Measurements from ENCODE around the gene METTL2B.
"Not testable (repeated sequence)": the region's sequence is repeated elsewhere in the genome, so short reads cannot be mapped to it uniquely, and the experiment has no call there.

The METTL2B gene, protein sequence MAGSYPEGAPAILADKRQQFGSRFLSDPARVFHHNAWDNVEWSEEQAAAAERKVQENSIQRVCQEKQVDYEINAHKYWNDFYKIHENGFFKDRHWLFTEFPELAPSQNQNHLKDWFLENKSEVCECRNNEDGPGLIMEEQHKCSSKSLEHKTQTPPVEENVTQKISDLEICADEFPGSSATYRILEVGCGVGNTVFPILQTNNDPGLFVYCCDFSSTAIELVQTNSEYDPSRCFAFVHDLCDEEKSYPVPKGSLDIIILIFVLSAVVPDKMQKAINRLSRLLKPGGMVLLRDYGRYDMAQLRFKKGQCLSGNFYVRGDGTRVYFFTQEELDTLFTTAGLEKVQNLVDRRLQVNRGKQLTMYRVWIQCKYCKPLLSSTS
- total RNA-seq: 12.6 to 15.9 (median 13.2) reads per million in 3 donors

GRCh38 chr7:128476402-128477335 lies at the start of gene METTL2B:
METTL2B (plus strand) TSS chr7:128476748; CDS start chr7:128476766, 18 bp downstream.
- H3K4me3 ChIP-seq (ENCODE audit: insufficient read depth, low read depth, low read length, poor library complexity, severe bottlenecking): peak within 1 kb of the TSS; percentile 73
- not testable (repeated sequence) for H3K36me3 ChIP-seq (ENCODE audit: control insufficient read depth, insufficient read depth, low read length); H3K27me3 ChIP-seq (replicated peaks; ENCODE audit: control insufficient read depth, insufficient read depth, low read length, poor library complexity, severe bottlenecking); H3K4me1 ChIP-seq (ENCODE audit: control insufficient read depth, insufficient read depth, low read length, poor library complexity, severe bottlenecking); H3K9me3 ChIP-seq (ENCODE audit: control insufficient read depth, low read length)
- H3K27ac ChIP-seq (ENCODE audit: insufficient read depth, low read length, poor library complexity, severe bottlenecking): peak within 1 kb of the TSS; percentile 80
- peak; percentile 86 to 91 (median 88) for DNase-seq

DNA sequence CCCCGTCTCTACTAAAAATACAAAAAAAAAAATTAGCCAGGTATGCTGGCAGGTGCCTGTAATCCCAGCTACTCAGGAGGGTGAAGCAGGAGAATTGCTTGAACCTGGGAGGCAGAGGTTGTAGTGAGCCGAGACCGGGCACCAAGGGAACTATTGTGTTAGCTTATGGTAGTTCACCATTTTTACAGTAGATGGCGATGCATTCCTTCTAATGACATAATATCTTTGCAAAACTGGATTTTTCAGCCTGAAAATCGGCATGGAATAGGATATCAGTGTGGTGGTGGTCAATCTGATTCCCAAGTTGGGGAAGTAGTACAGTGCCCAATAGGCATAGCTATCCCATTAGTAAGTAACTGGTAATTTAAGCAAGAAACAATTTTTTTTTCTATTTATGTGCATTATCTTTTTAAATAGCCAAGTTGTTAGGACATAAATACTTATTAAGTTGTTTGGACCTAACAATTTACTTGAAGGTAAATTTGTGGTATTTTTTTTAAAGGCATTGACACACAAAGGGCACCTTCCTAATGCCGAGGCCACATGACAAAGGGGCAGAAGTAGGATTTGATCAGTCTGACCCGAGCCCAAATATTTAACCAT lies 49.2 kb upstream of the METTL2B start:
- H3K27me3 ChIP-seq (replicated peaks; ENCODE audit: control insufficient read depth, insufficient read depth, low read length, poor library complexity, severe bottlenecking): no peaks in the 10 kb centered on the region
- no peaks in the 10 kb centered on the region for H3K36me3 ChIP-seq (ENCODE audit: control insufficient read depth, insufficient read depth, low read length)
- H3K9me3 ChIP-seq (ENCODE audit: control insufficient read depth, low read length): no peaks in the 10 kb centered on the region
- H3K27ac ChIP-seq (ENCODE audit: insufficient read depth, low read length, poor library complexity, severe bottlenecking): no peak overlapping the region
- DNase-seq: no peak
- no peak overlapping the region for H3K4me3 ChIP-seq (ENCODE audit: insufficient read depth, low read depth, low read length, poor library complexity, severe bottlenecking)
- H3K4me1 ChIP-seq (ENCODE audit: control insufficient read depth, insufficient read depth, low read length, poor library complexity, severe bottlenecking): no peaks in the 10 kb centered on the region

DNA sequence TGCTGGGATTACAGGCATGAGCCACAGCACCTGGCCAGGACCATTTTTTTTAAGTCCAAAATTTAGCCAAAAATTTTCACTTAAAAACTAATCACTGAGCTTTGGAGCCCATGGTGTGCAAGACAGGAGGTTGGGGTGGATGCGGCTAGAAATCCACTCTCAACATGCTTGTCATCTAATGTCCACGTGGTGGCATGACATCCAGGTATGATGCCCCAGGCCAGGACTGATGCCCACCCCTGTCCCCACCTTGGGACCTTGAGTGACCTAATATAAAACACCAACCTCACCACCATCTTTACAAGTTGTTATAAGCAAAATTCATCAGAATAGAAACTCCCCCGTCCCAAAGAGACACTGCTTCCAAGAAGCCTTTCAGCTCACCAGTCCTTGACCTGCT lies 46.3 kb upstream of the METTL2B start:
- no peak overlapping the region for H3K27ac ChIP-seq (ENCODE audit: insufficient read depth, low read length, poor library complexity, severe bottlenecking)
- H3K36me3 ChIP-seq (ENCODE audit: control insufficient read depth, insufficient read depth, low read length): no peaks in the 10 kb centered on the region
- no peaks in the 10 kb centered on the region for H3K27me3 ChIP-seq (replicated peaks; ENCODE audit: control insufficient read depth, insufficient read depth, low read length, poor library complexity, severe bottlenecking)
- H3K9me3 ChIP-seq (ENCODE audit: control insufficient read depth, low read length): no peaks in the 10 kb centered on the region
- H3K4me1 ChIP-seq (ENCODE audit: control insufficient read depth, insufficient read depth, low read length, poor library complexity, severe bottlenecking): no peaks in the 10 kb centered on the region
- no peak overlapping the region for H3K4me3 ChIP-seq (ENCODE audit: insufficient read depth, low read depth, low read length, poor library complexity, severe bottlenecking)
- DNase-seq: no peak

- H3K36me3 ChIP-seq (ENCODE audit: control insufficient read depth, insufficient read depth, low read length): no peaks in the 10 kb centered on the region
- no peak overlapping the region for H3K4me3 ChIP-seq (ENCODE audit: insufficient read depth, low read depth, low read length, poor library complexity, severe bottlenecking)
- H3K9me3 ChIP-seq (ENCODE audit: control insufficient read depth, low read length): no peaks in the 10 kb centered on the region
- no peak for DNase-seq
- H3K4me1 ChIP-seq (ENCODE audit: control insufficient read depth, insufficient read depth, low read length, poor library complexity, severe bottlenecking): no peaks in the 10 kb centered on the region
- no peaks in the 10 kb centered on the region for H3K27me3 ChIP-seq (replicated peaks; ENCODE audit: control insufficient read depth, insufficient read depth, low read length, poor library complexity, severe bottlenecking)
- no peak overlapping the region for H3K27ac ChIP-seq (ENCODE audit: insufficient read depth, low read length, poor library complexity, severe bottlenecking)
Observed at GRCh38 chr7:128431221-128431620, 45.3 kb upstream of the METTL2B start.

GRCh38 chr7:128431754-128432153 lies 44.8 kb upstream of the METTL2B start:
- H3K27me3 ChIP-seq (replicated peaks; ENCODE audit: control insufficient read depth, insufficient read depth, low read length, poor library complexity, severe bottlenecking): no peaks in the 10 kb centered on the region
- H3K9me3 ChIP-seq (ENCODE audit: control insufficient read depth, low read length): no peaks in the 10 kb centered on the region
- no peaks in the 10 kb centered on the region for H3K4me1 ChIP-seq (ENCODE audit: control insufficient read depth, insufficient read depth, low read length, poor library complexity, severe bottlenecking)
- no peak overlapping the region for H3K4me3 ChIP-seq (ENCODE audit: insufficient read depth, low read depth, low read length, poor library complexity, severe bottlenecking)
- no peak overlapping the region for H3K27ac ChIP-seq (ENCODE audit: insufficient read depth, low read length, poor library complexity, severe bottlenecking)
- no peaks in the 10 kb centered on the region for H3K36me3 ChIP-seq (ENCODE audit: control insufficient read depth, insufficient read depth, low read length)
- DNase-seq: no peak

DNA sequence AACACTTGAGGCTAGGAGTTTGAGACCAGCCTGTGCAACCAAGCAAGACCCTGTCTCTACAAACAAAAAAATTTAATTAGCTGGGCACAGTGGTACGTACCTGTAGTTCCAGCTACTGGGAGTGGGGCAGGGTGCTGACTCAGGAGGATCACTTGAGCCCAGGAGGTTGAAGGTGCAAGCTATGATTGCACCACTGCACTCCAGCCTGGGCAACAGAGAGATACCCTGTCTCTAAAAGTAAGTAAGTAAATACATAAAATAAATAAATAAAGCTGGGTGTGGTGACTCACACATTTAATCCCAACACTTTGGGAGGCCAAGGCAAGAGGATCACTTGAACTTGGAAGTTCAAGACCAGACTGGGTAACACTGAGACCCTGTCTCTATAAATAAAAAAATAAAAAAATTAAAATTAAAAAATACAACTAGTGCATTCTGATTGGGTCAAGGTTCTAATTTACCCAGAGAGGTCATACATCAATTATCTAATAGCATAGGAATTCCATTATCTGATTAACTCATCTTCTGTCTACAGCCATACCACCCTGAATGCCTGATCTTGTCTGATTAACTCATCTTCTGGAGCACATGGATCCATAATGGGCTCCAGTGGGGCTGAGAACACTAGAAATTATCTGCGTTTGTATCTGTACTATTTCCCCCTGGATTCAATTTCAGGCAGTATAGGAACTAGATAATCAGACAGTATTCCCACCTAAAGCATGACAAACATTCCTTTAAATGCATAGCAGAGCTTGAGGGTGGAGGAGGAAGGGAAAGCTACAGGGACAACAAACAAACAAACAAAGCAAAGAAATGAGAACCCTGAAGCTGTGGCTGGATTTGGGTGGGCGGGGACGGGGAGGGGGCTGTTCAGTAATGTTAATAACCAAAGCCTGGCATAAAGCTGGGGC lies 41.9 kb upstream of the METTL2B start:
- Histone ChIP-seq H3K4me3 (ENCODE audit: insufficient read depth, low read depth, low read length, poor library complexity, severe bottlenecking) (no peak overlapping the region), H3K9me3 (ENCODE audit: control insufficient read depth, low read length) (no peaks in the 10 kb centered on the region), H3K36me3 (ENCODE audit: control insufficient read depth, insufficient read depth, low read length) (no peaks in the 10 kb centered on the region), H3K4me1 (ENCODE audit: control insufficient read depth, insufficient read depth, low read length, poor library complexity, severe bottlenecking) (no peaks in the 10 kb centered on the region), H3K27me3 (replicated peaks; ENCODE audit: control insufficient read depth, insufficient read depth, low read length, poor library complexity, severe bottlenecking) (no peaks in the 10 kb centered on the region), H3K27ac (ENCODE audit: insufficient read depth, low read length, poor library complexity, severe bottlenecking) (no peak overlapping the region)
- DNase-seq: no peak

- H3K27me3 ChIP-seq (replicated peaks; ENCODE audit: control insufficient read depth, insufficient read depth, low read length, poor library complexity, severe bottlenecking): no peaks in the 10 kb centered on the region
- no peak for DNase-seq
- H3K4me3 ChIP-seq (ENCODE audit: insufficient read depth, low read depth, low read length, poor library complexity, severe bottlenecking): no peak overlapping the region
- no peaks in the 10 kb centered on the region for H3K9me3 ChIP-seq (ENCODE audit: control insufficient read depth, low read length)
- H3K27ac ChIP-seq (ENCODE audit: insufficient read depth, low read length, poor library complexity, severe bottlenecking): no peak overlapping the region
- no peaks in the 10 kb centered on the region for H3K4me1 ChIP-seq (ENCODE audit: control insufficient read depth, insufficient read depth, low read length, poor library complexity, severe bottlenecking)
- H3K36me3 ChIP-seq (ENCODE audit: control insufficient read depth, insufficient read depth, low read length): no peaks in the 10 kb centered on the region
Observed at GRCh38 chr7:128435327-128435686, 41.2 kb upstream of the METTL2B start.

GRCh38 chr7:128437426-128438332 lies 38.9 kb upstream of the METTL2B start:
- H3K27me3 ChIP-seq (replicated peaks; ENCODE audit: control insufficient read depth, insufficient read depth, low read length, poor library complexity, severe bottlenecking): no peaks in the 10 kb centered on the region
- H3K27ac ChIP-seq (ENCODE audit: insufficient read depth, low read length, poor library complexity, severe bottlenecking): no peak overlapping the region
- H3K9me3 ChIP-seq (ENCODE audit: control insufficient read depth, low read length): no peaks in the 10 kb centered on the region
- no peak overlapping the region for H3K4me3 ChIP-seq (ENCODE audit: insufficient read depth, low read depth, low read length, poor library complexity, severe bottlenecking)
- H3K36me3 ChIP-seq (ENCODE audit: control insufficient read depth, insufficient read depth, low read length): no peaks in the 10 kb centered on the region
- H3K4me1 ChIP-seq (ENCODE audit: control insufficient read depth, insufficient read depth, low read length, poor library complexity, severe bottlenecking): no peaks in the 10 kb centered on the region
- DNase-seq: no peak

All from effector memory CD4-positive, alpha-beta T cell (primary cell).